Colonic mucosa (tissue), 4 donors: ENCODE data around the gene OR6C68. TPM values are rescaled to one million over a fixed set of nuclear protein-coding genes. Genes with fewer than 3 reads are reported as not detected.
"Not testable (repeated sequence)": the region's sequence is repeated elsewhere in the genome, so short reads cannot be mapped to it uniquely, and the experiment has no call there.

ENCODE experiments used
- DNase-seq: peaks from one replicate; pipeline ENCODE4 v3.0.0-alpha.2; 2020
- H3K27ac ChIP-seq: fragments of 200-600 bp; one replicate; pipeline ENCODE4 v1.8.0; 2021
- H3K27me3 ChIP-seq: fragments of 200-600 bp; one replicate; pipeline ENCODE4 v1.8.0; 2021
- H3K36me3 ChIP-seq: fragments of 200-600 bp; one replicate; pipeline ENCODE4 v1.8.0; 2021
- H3K4me1 ChIP-seq: fragments of 200-600 bp; one replicate; pipeline ENCODE4 v1.8.0; 2021; ENCODE audit warnings: mild to moderate bottlenecking
- H3K4me3 ChIP-seq: fragments of 200-600 bp; one replicate; pipeline ENCODE4 v1.8.0; 2021
- H3K9ac ChIP-seq, 2 donors: one replicate each; pipeline ENCODE4 v1.7.0; 2013; ENCODE audit warnings: control low read depth in 2 of 2, low read depth in 2 of 2, low read length in 2 of 2
- H3K9me3 ChIP-seq: fragments of 200-600 bp; one replicate; pipeline ENCODE4 v1.8.0; 2021
- CTCF ChIP-seq: fragments of 200-600 bp; IDR thresholded peaks from one replicate; pipeline ENCODE4 v1.8.0; 2022; ENCODE audit warnings: antibody characterized with exemption, mild to moderate bottlenecking
- intact Hi-C: fragments of 100-400 bp; cut with DNase I; formaldehyde crosslinking; loops from one replicate; pipeline ENCODE4 v1.14.1; 2022
- total RNA-seq, 2 donors: library from RNA; stranded (reverse); fragmentation: NEBNext Ultra II Directional in 1 of 2; extraction: Animal tissue kit (Norgen Biotek cat#: 25700) in 1 of 2; gene quantifications; one replicate each; pipeline ENCODE4 v1.2.1, GENCODE V29; 2021
- donor health status: healthy.
- donor health status: DM: no; HTN: no; CAD: no.
- donor health status: DM: no; HTN: no; CAD: no.

Gene OR6C68
- total RNA-seq, 2 donors from 2014 or later: not detected

GRCh38 chr12:55467836-55468235 is 24.3 kb upstream of the OR6C68 start:
- Histone ChIP-seq H3K27ac (no peak overlapping the region), H3K36me3 (no peaks in the 10 kb centered on the region), H3K9ac (no peak overlapping the region), H3K4me1 (no peaks in the 10 kb centered on the region), H3K4me3 (no peak overlapping the region), H3K27me3 (no peaks in the 10 kb centered on the region), H3K9me3 (no peaks in the 10 kb centered on the region)
- no peak for DNase-seq
- intact Hi-C loops: no loop called here
- no peak for TF ChIP-seq CTCF

GRCh38 chr12:55469291-55469690 is 22.9 kb upstream of the OR6C68 start:
- intact Hi-C loops: no loop called here
- H3K4me1 ChIP-seq: no peaks in the 10 kb centered on the region
- H3K9me3 ChIP-seq: no peaks in the 10 kb centered on the region
- no peak overlapping the region for H3K9ac ChIP-seq
- H3K27ac ChIP-seq: no peak overlapping the region
- no peak for TF ChIP-seq CTCF
- H3K4me3 ChIP-seq: no peak overlapping the region
- no peak for DNase-seq
- H3K27me3 ChIP-seq: no peaks in the 10 kb centered on the region
- H3K36me3 ChIP-seq: no peaks in the 10 kb centered on the region

GRCh38 chr12:55470088-55470829 is 21.9 kb upstream of the OR6C68 start, which contains the start of gene OR6C70:
OR6C70 (minus strand) TSS chr12:55470138; CDS start chr12:55470138, 0 bp downstream.
- intact Hi-C loops: no loop called here
- H3K4me1 ChIP-seq: no peaks in the 10 kb centered on the region
- no peak within 1 kb of the TSS for H3K9ac ChIP-seq
- H3K4me3 ChIP-seq: no peak within 1 kb of the TSS
- H3K9me3 ChIP-seq: no peaks in the 10 kb centered on the region
- DNase-seq: no peak
- H3K27ac ChIP-seq: no peak within 1 kb of the TSS
- H3K27me3 ChIP-seq: no peaks in the 10 kb centered on the region
- no peak for TF ChIP-seq CTCF
- H3K36me3 ChIP-seq: no peaks in the 10 kb centered on the region

GRCh38 chr12:55472264-55472663 is 19.9 kb upstream of the OR6C68 start:
- Histone ChIP-seq H3K9ac (no peak overlapping the region), H3K4me1 (no peaks in the 10 kb centered on the region), H3K4me3 (no peak overlapping the region), H3K27me3 (no peaks in the 10 kb centered on the region), H3K9me3 (no peaks in the 10 kb centered on the region), H3K27ac (no peak overlapping the region), H3K36me3 (no peaks in the 10 kb centered on the region)
- intact Hi-C loops: no loop called here
- no peak for DNase-seq
- TF ChIP-seq CTCF: no peak

GRCh38 chr12:55479136-55479535 is 13.0 kb upstream of the OR6C68 start:
- H3K27ac ChIP-seq, intact Hi-C loops, H3K4me3 ChIP-seq, H3K36me3 ChIP-seq, DNase-seq, H3K9ac ChIP-seq, H3K4me1 ChIP-seq, H3K27me3 ChIP-seq, H3K9me3 ChIP-seq: not testable (repeated sequence)

- intact Hi-C loops, H3K27me3 ChIP-seq, H3K27ac ChIP-seq, H3K4me3 ChIP-seq, DNase-seq, H3K9ac ChIP-seq, H3K9me3 ChIP-seq, H3K4me1 ChIP-seq, H3K36me3 ChIP-seq: not testable (repeated sequence)
These were observed 7.9 kb upstream of the OR6C68 start for GRCh38 chr12:55484284-55484683.
